Activated CD4-positive, alpha-beta T cell treated with anti-CD3 and anti-CD28 coated beads for 36 hours (primary cell): ENCODE data around the gene ALDH1A1. TPM values are rescaled to one million over a fixed set of nuclear protein-coding genes. Genes with fewer than 3 reads are reported as not detected.

Experiments used
- ATAC-seq: fragments of 200-7000 bp; cut with Tn5 transposase; one replicate; pipeline ENCODE4 v1.10.0; 2021; ENCODE audit warnings: mild to moderate bottlenecking, moderate library complexity
- CTCF ChIA-PET: fragments of 350-600 bp; sonication (Branson Sonifier 250); formaldehyde crosslinking; loops from one replicate; lab custom pipeline; 2021; ENCODE audit warnings: antibody characterized with exemption; lab: Charles Lee
- POLR2A ChIA-PET: fragments of 350-600 bp; sonication (Branson Sonifier 250); formaldehyde crosslinking; loops from one replicate; lab custom pipeline; 2021; ENCODE audit warnings: antibody characterized with exemption, inconsistent platforms; lab: Charles Lee
- DNase-seq: peaks from one replicate; pipeline ENCODE4 v3.0.0-alpha.2; 2020
- H3K27ac Mint-ChIP-seq: one replicate; pipeline ENCODE4 v1.8.0; 2021; ENCODE audit warnings: mixed read lengths
- H3K27me3 Mint-ChIP-seq: one replicate; pipeline ENCODE4 v1.8.0; 2021; ENCODE audit warnings: mixed read lengths
- H3K36me3 Mint-ChIP-seq: one replicate; pipeline ENCODE4 v1.8.0; 2021; ENCODE audit warnings: low read depth, mixed read lengths
- H3K4me1 Mint-ChIP-seq: one replicate; pipeline ENCODE4 v1.8.0; 2021; ENCODE audit warnings: mixed read lengths
- H3K4me3 Mint-ChIP-seq: one replicate; pipeline ENCODE4 v1.8.0; 2021; ENCODE audit warnings: mild to moderate bottlenecking, moderate library complexity, mixed read lengths
- H3K9me3 Mint-ChIP-seq: one replicate; pipeline ENCODE4 v1.8.0; 2021; ENCODE audit warnings: low read depth, mixed read lengths
- intact Hi-C, 2 experiments: fragments of 100-400 bp; cut with DNase I in 1 of 2; cut with micrococcal nuclease in 1 of 2; formaldehyde crosslinking; loops; one replicate each; pipeline versions ENCODE4 v1.14.2 to v1.15.1; 2022 to 2024; cut with DNase I, micrococcal nuclease
- total RNA-seq, 2 experiments: library from RNA; stranded (reverse); gene quantifications; one replicate each; pipeline ENCODE4 v1.2.3, GENCODE V29; 2021

ALDH1A1 gene
- total RNA-seq, 2 experiments from 2014 or later = not detected

DNA sequence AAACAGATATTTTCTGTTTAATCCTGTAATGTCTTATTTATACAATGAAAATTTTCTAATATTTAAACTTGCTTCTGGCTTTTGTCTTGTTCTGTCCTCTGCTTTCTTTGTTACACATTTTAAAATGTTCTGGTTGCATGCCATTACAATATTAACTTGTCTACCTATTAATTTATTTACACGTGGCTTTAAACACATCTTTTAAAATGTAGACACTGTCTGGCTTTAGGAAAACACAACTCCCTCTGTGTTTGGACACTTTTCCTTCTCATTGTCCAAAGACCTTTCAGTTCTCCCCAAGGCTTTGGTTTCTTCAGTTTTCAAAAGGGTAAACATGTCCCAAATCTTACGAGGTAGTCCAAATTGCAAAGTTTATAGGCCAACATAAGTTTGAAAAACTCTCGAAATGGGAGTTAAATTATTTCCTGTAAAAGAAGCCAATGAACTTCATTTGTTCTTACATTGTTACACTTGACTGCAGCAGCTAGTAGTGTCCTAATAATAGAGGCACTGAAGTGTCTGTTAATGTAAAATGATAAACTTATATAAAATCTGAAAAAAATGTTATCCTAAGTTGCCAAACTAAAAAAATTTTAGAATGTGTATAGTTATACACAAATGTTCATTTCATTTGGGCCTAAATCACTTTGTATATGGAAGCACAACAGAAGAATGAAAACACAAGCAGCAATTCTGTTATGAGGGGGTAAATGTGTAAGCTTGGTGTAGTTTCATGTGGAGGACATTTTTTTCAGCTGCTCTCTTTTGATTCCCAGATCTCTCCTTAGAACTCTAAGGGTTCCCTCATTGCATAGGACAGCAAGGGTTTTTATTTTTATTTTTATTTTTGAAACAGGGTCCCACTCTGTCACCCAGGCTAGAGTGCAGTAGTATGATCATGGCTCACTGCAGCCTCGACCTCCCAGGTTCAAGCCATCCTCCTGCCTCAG lies 53.8 kb downstream of the ALDH1A1 start:
- ChIA-PET POLR2A (no interaction called here), CTCF (no interaction called here)
- ATAC-seq (no peak), DNase-seq (no peak)
- Mint-ChIP-seq H3K4me3 (no peak overlapping the region), H3K9me3 (no peaks in the 10 kb centered on the region), H3K27ac (no peak overlapping the region), H3K36me3 (no peaks in the 10 kb centered on the region), H3K27me3 (peaks cover 7% of the 10 kb centered on the region), H3K4me1 (no peaks in the 10 kb centered on the region)
- intact Hi-C loops = no loop called here

GRCh38 chr9:72898360-72898759 lies 54.5 kb downstream of the ALDH1A1 start:
- Mint-ChIP-seq H3K36me3 (no peaks in the 10 kb centered on the region), H3K27ac (no peak overlapping the region), H3K4me3 (no peak overlapping the region), H3K4me1 (no peaks in the 10 kb centered on the region), H3K27me3 (peaks cover 7% of the 10 kb centered on the region), H3K9me3 (no peaks in the 10 kb centered on the region)
- ChIA-PET CTCF (no interaction called here), POLR2A (no interaction called here)
- ATAC-seq (no peak), DNase-seq (no peak)
- intact Hi-C loops = no loop called here

- Mint-ChIP-seq H3K27me3 (peaks cover 7% of the 10 kb centered on the region), H3K4me1 (no peaks in the 10 kb centered on the region), H3K9me3 (no peaks in the 10 kb centered on the region), H3K36me3 (no peaks in the 10 kb centered on the region), H3K27ac (no peak overlapping the region), H3K4me3 (no peak overlapping the region)
- ATAC-seq (no peak), DNase-seq (no peak)
- CTCF ChIA-PET = interaction anchor here (0.7 kb wide), 1 partner anchor 1782 kb away, joined by 3 read pairs; no protein-coding TSS in a partner anchor
- POLR2A ChIA-PET = no interaction called here
- intact Hi-C loops = no loop called here
Observed at GRCh38 chr9:72897069-72897649, 55.7 kb downstream of the ALDH1A1 start.

GRCh38 chr9:72896439-72896838 lies 56.4 kb downstream of the ALDH1A1 start:
- no peaks in the 10 kb centered on the region for H3K9me3 Mint-ChIP-seq
- intact Hi-C loops = no loop called here
- no peak overlapping the region for H3K4me3 Mint-ChIP-seq

GRCh38 chr9:72895122-72895521 lies 57.7 kb downstream of the ALDH1A1 start:
- no peak for DNase-seq
- H3K4me3 Mint-ChIP-seq = no peak overlapping the region
- CTCF ChIA-PET = no interaction called here
- POLR2A ChIA-PET = no interaction called here
- peaks cover 12% of the 10 kb centered on the region for H3K27me3 Mint-ChIP-seq
- intact Hi-C loops = no loop called here
- H3K4me1 Mint-ChIP-seq = no peaks in the 10 kb centered on the region
- no peak for ATAC-seq
- no peak overlapping the region for H3K27ac Mint-ChIP-seq
- H3K9me3 Mint-ChIP-seq = no peaks in the 10 kb centered on the region
- no peaks in the 10 kb centered on the region for H3K36me3 Mint-ChIP-seq

More at GRCh38 chr9:72896439-72896838, 56.4 kb downstream of the ALDH1A1 start:
- Mint-ChIP-seq H3K4me1 (no peaks in the 10 kb centered on the region), H3K27me3 (peaks cover 10% of the 10 kb centered on the region), H3K36me3 (no peaks in the 10 kb centered on the region), H3K27ac (no peak overlapping the region)
- ChIA-PET CTCF (interaction anchor here (0.7 kb wide), 1 partner anchor 1781 kb away, joined by 3 read pairs; no protein-coding TSS in a partner anchor), POLR2A (no interaction called here)
- ATAC-seq (no peak), DNase-seq (no peak)

DNA sequence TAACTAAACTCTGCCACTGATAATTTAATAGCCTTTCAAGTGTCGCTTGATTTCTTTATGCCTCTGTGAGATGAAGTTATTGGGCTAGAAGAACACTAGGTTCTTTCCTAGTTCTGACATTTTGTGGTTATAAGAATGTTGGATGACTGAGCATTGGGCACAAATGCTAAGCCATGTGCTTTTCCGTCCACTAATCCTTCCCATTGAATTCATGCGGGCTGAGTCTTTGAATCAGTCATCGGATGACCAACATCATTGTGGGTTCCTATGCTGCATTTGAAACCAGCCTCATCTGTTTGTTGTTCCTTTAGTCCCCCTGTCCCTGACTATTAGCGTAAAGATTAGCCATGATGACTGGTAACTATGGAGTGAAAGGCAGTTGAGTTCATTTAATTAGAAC lies 58.5 kb downstream of the ALDH1A1 start:
- intact Hi-C loops = no loop called here
- no peaks in the 10 kb centered on the region for H3K36me3 Mint-ChIP-seq
- no peak overlapping the region for H3K27ac Mint-ChIP-seq
- ChIA-PET CTCF (interaction anchor here (1.0 kb wide), 1 partner anchor 23 kb away, joined by 3 read pairs; no protein-coding TSS in a partner anchor), POLR2A (no interaction called here)
- H3K9me3 Mint-ChIP-seq = no peaks in the 10 kb centered on the region
- H3K27me3 Mint-ChIP-seq = peaks cover 15% of the 10 kb centered on the region
- no peaks in the 10 kb centered on the region for H3K4me1 Mint-ChIP-seq
- no peak overlapping the region for H3K4me3 Mint-ChIP-seq
- ATAC-seq (no peak), DNase-seq (no peak)

DNA sequence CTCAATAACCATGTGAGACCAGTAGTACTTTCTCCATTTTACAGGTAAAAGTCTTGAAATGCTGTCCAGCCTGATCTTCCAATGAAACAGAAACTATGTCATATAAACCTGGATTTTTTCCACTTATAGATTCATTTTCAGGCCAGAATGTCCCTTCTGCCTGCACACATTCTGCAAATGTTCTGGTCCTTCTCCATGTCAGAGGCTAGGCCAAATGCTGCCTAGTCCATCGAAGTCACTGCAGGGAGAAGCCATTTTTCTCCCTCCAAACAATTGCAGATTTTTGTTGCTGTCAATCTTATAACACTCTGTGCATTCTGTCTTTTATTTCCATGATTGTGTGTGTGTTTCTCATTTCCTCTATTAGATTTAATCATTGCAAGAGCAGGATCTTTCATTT lies 59.4 kb downstream of the ALDH1A1 start:
- H3K27ac Mint-ChIP-seq = no peak overlapping the region
- ChIA-PET POLR2A (no interaction called here), CTCF (interaction anchor here (1.0 kb wide), 1 partner anchor 22 kb away, joined by 3 read pairs; no protein-coding TSS in a partner anchor)
- no peaks in the 10 kb centered on the region for H3K9me3 Mint-ChIP-seq
- H3K27me3 Mint-ChIP-seq = peaks cover 15% of the 10 kb centered on the region
- ATAC-seq (no peak), DNase-seq (no peak)
- H3K4me1 Mint-ChIP-seq = no peaks in the 10 kb centered on the region
- intact Hi-C loops = no loop called here
- H3K36me3 Mint-ChIP-seq = no peaks in the 10 kb centered on the region
- H3K4me3 Mint-ChIP-seq = no peak overlapping the region

GRCh38 chr9:72891043-72891442 lies 61.8 kb downstream of the ALDH1A1 start:
- Mint-ChIP-seq H3K27me3 (peaks cover 7% of the 10 kb centered on the region), H3K4me1 (no peaks in the 10 kb centered on the region), H3K9me3 (no peaks in the 10 kb centered on the region), H3K4me3 (no peak overlapping the region), H3K36me3 (no peaks in the 10 kb centered on the region), H3K27ac (no peak overlapping the region)
- DNase-seq (no peak), ATAC-seq (no peak)
- ChIA-PET POLR2A (interaction anchor here (0.6 kb wide), 1 partner anchor 125 kb away, joined by 3 read pairs; no protein-coding TSS in a partner anchor), CTCF (no interaction called here)
- intact Hi-C loops = no loop called here

GRCh38 chr9:72888943-72889342 lies 63.9 kb downstream of the ALDH1A1 start:
- Mint-ChIP-seq H3K36me3 (no peaks in the 10 kb centered on the region), H3K4me1 (no peaks in the 10 kb centered on the region), H3K9me3 (no peaks in the 10 kb centered on the region), H3K4me3 (no peak overlapping the region), H3K27me3 (peaks cover 7% of the 10 kb centered on the region), H3K27ac (no peak overlapping the region)
- CTCF ChIA-PET = interaction anchor here (0.7 kb wide), 1 partner anchor 22 kb away, joined by 3 read pairs; no protein-coding TSS in a partner anchor
- no peak for ATAC-seq
- POLR2A ChIA-PET = no interaction called here
- DNase-seq = no peak
- intact Hi-C loops = no loop called here

GRCh38 chr9:72888067-72888466 lies 64.8 kb downstream of the ALDH1A1 start:
- CTCF ChIA-PET = no interaction called here
- H3K36me3 Mint-ChIP-seq = no peaks in the 10 kb centered on the region
- intact Hi-C loops = no loop called here
- no peaks in the 10 kb centered on the region for H3K4me1 Mint-ChIP-seq
- no peak for ATAC-seq
- H3K9me3 Mint-ChIP-seq = no peaks in the 10 kb centered on the region
- POLR2A ChIA-PET = no interaction called here
- no peak for DNase-seq
- peaks cover 7% of the 10 kb centered on the region for H3K27me3 Mint-ChIP-seq
- no peak overlapping the region for H3K27ac Mint-ChIP-seq
- no peak overlapping the region for H3K4me3 Mint-ChIP-seq

- Mint-ChIP-seq H3K36me3 (no peaks in the 10 kb centered on the region), H3K4me3 (no peak overlapping the region)
- CTCF ChIA-PET = no interaction called here
Observed at GRCh38 chr9:72886386-72886785, 66.5 kb downstream of the ALDH1A1 start.

More at GRCh38 chr9:72886386-72886785, 66.5 kb downstream of the ALDH1A1 start:
- Mint-ChIP-seq H3K4me1 (no peaks in the 10 kb centered on the region), H3K27ac (no peak overlapping the region), H3K27me3 (peaks cover 4% of the 10 kb centered on the region), H3K9me3 (no peaks in the 10 kb centered on the region)
- intact Hi-C loops = no loop called here
- ATAC-seq (no peak), DNase-seq (no peak)
- POLR2A ChIA-PET = no interaction called here
